Measurements from ENCODE around the gene LYPD6.

DNA sequence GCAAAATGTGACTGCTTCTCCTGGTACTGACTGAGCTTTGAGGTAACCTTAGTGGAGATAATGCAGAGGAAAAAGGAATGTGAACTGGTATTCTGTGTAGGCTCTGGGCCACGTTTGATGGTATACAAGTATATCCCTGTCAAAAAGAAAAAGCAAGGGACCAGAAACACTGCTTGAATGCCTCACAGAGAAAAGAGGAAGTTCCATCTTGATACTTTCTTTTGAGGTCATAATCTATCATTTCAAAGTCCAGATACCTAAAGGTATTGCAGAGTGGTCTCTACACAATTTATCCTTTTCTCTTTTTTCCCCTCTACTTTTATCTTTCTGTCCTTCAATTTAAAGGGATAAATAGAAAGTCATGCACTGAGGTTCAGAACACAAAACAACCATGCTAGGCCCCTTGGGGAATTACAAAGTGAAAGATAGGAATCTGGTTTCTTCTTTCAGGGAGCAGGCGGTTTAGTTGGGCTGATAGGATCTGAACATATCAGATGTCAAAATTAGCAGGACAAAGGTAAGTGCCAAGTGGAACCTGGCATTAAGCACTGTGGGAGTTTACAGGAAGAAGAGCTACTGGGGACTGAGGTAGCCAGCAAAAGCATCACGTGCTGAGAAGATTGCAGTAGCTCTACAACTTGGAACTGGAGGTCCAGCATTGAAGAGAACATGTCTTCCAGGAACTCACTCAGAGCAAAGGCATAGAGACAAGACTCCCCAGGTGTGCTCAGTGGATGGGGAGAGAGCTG is 121.2 kb downstream of the LYPD6 start:
- TF ChIP-seq, protein P1, sequence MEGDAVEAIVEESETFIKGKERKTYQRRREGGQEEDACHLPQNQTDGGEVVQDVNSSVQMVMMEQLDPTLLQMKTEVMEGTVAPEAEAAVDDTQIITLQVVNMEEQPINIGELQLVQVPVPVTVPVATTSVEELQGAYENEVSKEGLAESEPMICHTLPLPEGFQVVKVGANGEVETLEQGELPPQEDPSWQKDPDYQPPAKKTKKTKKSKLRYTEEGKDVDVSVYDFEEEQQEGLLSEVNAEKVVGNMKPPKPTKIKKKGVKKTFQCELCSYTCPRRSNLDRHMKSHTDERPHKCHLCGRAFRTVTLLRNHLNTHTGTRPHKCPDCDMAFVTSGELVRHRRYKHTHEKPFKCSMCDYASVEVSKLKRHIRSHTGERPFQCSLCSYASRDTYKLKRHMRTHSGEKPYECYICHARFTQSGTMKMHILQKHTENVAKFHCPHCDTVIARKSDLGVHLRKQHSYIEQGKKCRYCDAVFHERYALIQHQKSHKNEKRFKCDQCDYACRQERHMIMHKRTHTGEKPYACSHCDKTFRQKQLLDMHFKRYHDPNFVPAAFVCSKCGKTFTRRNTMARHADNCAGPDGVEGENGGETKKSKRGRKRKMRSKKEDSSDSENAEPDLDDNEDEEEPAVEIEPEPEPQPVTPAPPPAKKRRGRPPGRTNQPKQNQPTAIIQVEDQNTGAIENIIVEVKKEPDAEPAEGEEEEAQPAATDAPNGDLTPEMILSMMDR (IDR thresholded peaks at IDR 0.05; ENCODE audit: insufficient read depth, low read length) = no peak
- TF ChIP-seq, protein P2, sequence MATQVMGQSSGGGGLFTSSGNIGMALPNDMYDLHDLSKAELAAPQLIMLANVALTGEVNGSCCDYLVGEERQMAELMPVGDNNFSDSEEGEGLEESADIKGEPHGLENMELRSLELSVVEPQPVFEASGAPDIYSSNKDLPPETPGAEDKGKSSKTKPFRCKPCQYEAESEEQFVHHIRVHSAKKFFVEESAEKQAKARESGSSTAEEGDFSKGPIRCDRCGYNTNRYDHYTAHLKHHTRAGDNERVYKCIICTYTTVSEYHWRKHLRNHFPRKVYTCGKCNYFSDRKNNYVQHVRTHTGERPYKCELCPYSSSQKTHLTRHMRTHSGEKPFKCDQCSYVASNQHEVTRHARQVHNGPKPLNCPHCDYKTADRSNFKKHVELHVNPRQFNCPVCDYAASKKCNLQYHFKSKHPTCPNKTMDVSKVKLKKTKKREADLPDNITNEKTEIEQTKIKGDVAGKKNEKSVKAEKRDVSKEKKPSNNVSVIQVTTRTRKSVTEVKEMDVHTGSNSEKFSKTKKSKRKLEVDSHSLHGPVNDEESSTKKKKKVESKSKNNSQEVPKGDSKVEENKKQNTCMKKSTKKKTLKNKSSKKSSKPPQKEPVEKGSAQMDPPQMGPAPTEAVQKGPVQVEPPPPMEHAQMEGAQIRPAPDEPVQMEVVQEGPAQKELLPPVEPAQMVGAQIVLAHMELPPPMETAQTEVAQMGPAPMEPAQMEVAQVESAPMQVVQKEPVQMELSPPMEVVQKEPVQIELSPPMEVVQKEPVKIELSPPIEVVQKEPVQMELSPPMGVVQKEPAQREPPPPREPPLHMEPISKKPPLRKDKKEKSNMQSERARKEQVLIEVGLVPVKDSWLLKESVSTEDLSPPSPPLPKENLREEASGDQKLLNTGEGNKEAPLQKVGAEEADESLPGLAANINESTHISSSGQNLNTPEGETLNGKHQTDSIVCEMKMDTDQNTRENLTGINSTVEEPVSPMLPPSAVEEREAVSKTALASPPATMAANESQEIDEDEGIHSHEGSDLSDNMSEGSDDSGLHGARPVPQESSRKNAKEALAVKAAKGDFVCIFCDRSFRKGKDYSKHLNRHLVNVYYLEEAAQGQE (IDR thresholded peaks at IDR 0.05; ENCODE audit: insufficient replicate concordance, low read depth) = no peak
- no peak for TF ChIP-seq POLR2AphosphoS5 (IDR thresholded peaks at IDR 0.05; ENCODE audit: low read depth)
- TF ChIP-seq GABPA (IDR thresholded peaks at IDR 0.05; ENCODE audit: low read depth) = no peak
- TF ChIP-seq SPI1 (IDR thresholded peaks at IDR 0.05; ENCODE audit: borderline replicate concordance, low read depth) = no peak

All from HL-60 (cell line).